Thoracic aorta (tissue), 2 donors: Measurements from ENCODE around the gene SLC9A2. TPM values are rescaled to one million over a fixed set of nuclear protein-coding genes. Genes with fewer than 3 reads are reported as not detected.

Source experiments
- ATAC-seq: fragments of 150-250 bp; one replicate; pipeline ENCODE4 v1.8.0; 2017; ENCODE audit warnings: low read depth; ENCODE audit not compliant: insufficient number of reproducible peaks, low FRiP score
- DNase-seq: peaks from one replicate; pipeline ENCODE4 v3.0.0-alpha.2; 2020; ENCODE audit warnings: low spot score
- H3K27ac ChIP-seq, 2 donors: fragments of 200-600 bp; sonication (generic); 1 replicate in 1 of 2; 2 replicates in 1 of 2; pipeline ENCODE4 v1.5.1; 2016; ENCODE audit warnings: mild to moderate bottlenecking in 2 of 2, moderate library complexity in 2 of 2
- H3K27me3 ChIP-seq: fragments of 200-600 bp; sonication (generic); replicated peaks from 2 replicates; pipeline ENCODE4 v1.6.0; 2016; ENCODE audit warnings: mild to moderate bottlenecking; ENCODE audit not compliant: insufficient read depth
- H3K36me3 ChIP-seq: fragments of 200-600 bp; sonication (generic); one replicate; pipeline ENCODE4 v1.5.1; 2016
- H3K4me1 ChIP-seq, 2 donors: fragments of 200-600 bp; sonication (generic); 1 replicate in 1 of 2; 2 replicates in 1 of 2; pipeline versions ENCODE4 v1.5.1 to v1.6.0; 2016; ENCODE audit warnings: low read depth in 2 of 2, mild to moderate bottlenecking in 1 of 2; ENCODE audit not compliant: control insufficient read depth in 1 of 2
- H3K4me3 ChIP-seq: fragments of 200-600 bp; sonication (generic); 2 replicates; pipeline ENCODE4 v1.5.1; 2016; ENCODE audit warnings: mild to moderate bottlenecking
- H3K9me3 ChIP-seq: fragments of 200-600 bp; sonication (generic); 2 replicates; pipeline ENCODE4 v1.5.1; 2016
- CTCF ChIP-seq: fragments of 200-600 bp; sonication (generic); IDR thresholded peaks from one replicate; pipeline ENCODE4 v1.5.1; 2019; ENCODE audit warnings: antibody characterized with exemption
- total RNA-seq, 2 donors: library from RNA; depleted of rRNA; stranded (reverse); fragments of >200 nt; gene quantifications; one replicate each; pipeline versions ENCODE4 v1.1.0 to v1.2.3, GENCODE V29; 2016

Gene SLC9A2
- total RNA-seq, 2 donors from 2014 or later, result 0.71 TPM; not detected in 1

- H3K4me1 ChIP-seq, result no peaks in the 10 kb centered on the region
- H3K27me3 ChIP-seq, result no peaks in the 10 kb centered on the region
- no peak overlapping the region for H3K4me3 ChIP-seq
- H3K36me3 ChIP-seq, result no peaks in the 10 kb centered on the region
- no peak overlapping the region for H3K27ac ChIP-seq
- TF ChIP-seq CTCF, result no peak
- DNase-seq, result no peak
- ATAC-seq, result no peak
- no peaks in the 10 kb centered on the region for H3K9me3 ChIP-seq
These were observed 50.0 kb downstream of the SLC9A2 start for GRCh38 chr2:102669401-102669800.

DNA sequence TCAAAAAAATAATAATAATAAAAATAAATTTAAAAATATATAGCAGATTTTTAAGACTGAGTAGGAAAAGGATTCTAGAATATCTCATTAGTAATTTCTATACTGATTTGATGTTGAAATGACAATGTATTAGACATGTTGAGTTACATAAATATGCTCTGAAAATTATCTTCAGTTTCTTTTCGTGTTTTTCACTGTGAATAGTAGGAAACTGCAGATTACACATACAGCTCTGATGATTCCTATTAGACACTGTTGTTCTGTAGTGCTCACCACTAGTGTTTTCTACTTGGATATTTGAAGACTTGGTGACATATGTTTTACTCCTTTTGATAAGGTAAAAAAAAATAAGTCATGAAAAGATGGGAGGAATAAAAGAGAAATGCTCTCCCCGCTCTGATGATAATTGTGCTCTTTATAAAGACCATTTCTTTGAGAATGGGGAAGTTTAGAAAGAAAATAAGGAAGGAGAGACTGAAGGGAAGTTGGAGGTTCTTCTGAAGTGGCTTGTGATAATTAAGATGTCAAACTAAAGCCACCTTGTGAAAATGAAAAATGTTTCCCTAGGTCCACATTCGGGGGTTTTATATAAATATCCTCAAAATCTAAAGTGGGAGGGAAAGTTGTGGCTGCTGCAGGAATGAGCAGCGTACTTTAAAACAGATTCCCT is 52.9 kb downstream of the SLC9A2 start:
- H3K36me3 ChIP-seq, result no peaks in the 10 kb centered on the region
- H3K4me3 ChIP-seq, result no peak overlapping the region
- no peaks in the 10 kb centered on the region for H3K9me3 ChIP-seq
- DNase-seq, result no peak
- H3K27ac ChIP-seq, result no peak overlapping the region
- no peaks in the 10 kb centered on the region for H3K4me1 ChIP-seq
- TF ChIP-seq CTCF, result no peak
- ATAC-seq, result no peak
- no peaks in the 10 kb centered on the region for H3K27me3 ChIP-seq

- Histone ChIP-seq H3K9me3 (no peaks in the 10 kb centered on the region), H3K4me1 (no peaks in the 10 kb centered on the region), H3K36me3 (no peaks in the 10 kb centered on the region), H3K27ac (no peak overlapping the region), H3K4me3 (no peak overlapping the region), H3K27me3 (no peaks in the 10 kb centered on the region)
- DNase-seq (no peak), ATAC-seq (no peak)
- TF ChIP-seq CTCF, result no peak
These were observed 55.0 kb downstream of the SLC9A2 start for GRCh38 chr2:102674370-102674769.

- no peaks in the 10 kb centered on the region for H3K4me1 ChIP-seq
These were observed 55.5 kb downstream of the SLC9A2 start for GRCh38 chr2:102674836-102675235.

More at GRCh38 chr2:102674836-102675235, 55.5 kb downstream of the SLC9A2 start:
- no peak for ATAC-seq
- Histone ChIP-seq H3K9me3 (no peaks in the 10 kb centered on the region), H3K27ac (no peak overlapping the region), H3K27me3 (no peaks in the 10 kb centered on the region), H3K4me3 (no peak overlapping the region), H3K36me3 (no peaks in the 10 kb centered on the region)
- DNase-seq, result no peak
- no peak for TF ChIP-seq CTCF
